WTC11 (cell line): ENCODE data around the gene LAMB4.

Experiments
- ATF1 ChIP-seq: sonication (generic); formaldehyde crosslinking; IDR thresholded peaks from 2 replicates; pipeline ENCODE4 v1.8.1; 2023; ENCODE audit warnings: mild to moderate bottlenecking, moderate library complexity, missing genetic modification reagents
- CBFB ChIP-seq: sonication (generic); formaldehyde crosslinking; IDR thresholded peaks from 2 replicates; pipeline ENCODE4 v1.8.1; 2022; ENCODE audit warnings: mild to moderate bottlenecking, low read depth, missing genetic modification reagents
- MLX ChIP-seq: sonication (generic); formaldehyde crosslinking; IDR thresholded peaks from 2 replicates; pipeline ENCODE4 v1.8.1; 2023; ENCODE audit warnings: mild to moderate bottlenecking, missing genetic modification reagents, moderate library complexity
- NFE2L1 ChIP-seq: sonication (generic); formaldehyde crosslinking; IDR thresholded peaks from 2 replicates; pipeline ENCODE4 v1.8.1; 2023; ENCODE audit warnings: missing genetic modification reagents
- NFYB ChIP-seq: sonication (generic); formaldehyde crosslinking; conservative IDR thresholded peaks from 2 replicates; pipeline ENCODE4 v1.8.0; 2022; ENCODE audit warnings: low read depth, missing genetic modification reagents
- PRDM15 ChIP-seq: sonication (generic); formaldehyde crosslinking; IDR thresholded peaks from 2 replicates; pipeline ENCODE4 v1.8.0; 2022; ENCODE audit warnings: missing genetic modification reagents
- ZNF121 ChIP-seq: sonication (generic); formaldehyde crosslinking; IDR thresholded peaks from 2 replicates; pipeline ENCODE4 v1.8.0; 2023; ENCODE audit warnings: missing genetic modification reagents
- TF ChIP-seq, protein P1 (sequence below): fragments of 200-600 bp; IDR thresholded peaks from 2 replicates; pipeline ENCODE4 v1.8.0; 2022; ENCODE audit warnings: antibody characterized with exemption
- TF ChIP-seq, protein P2 (sequence below): sonication (generic); formaldehyde crosslinking; conservative IDR thresholded peaks from 2 replicates; pipeline ENCODE4 v1.8.1; 2023; ENCODE audit warnings: mild to moderate bottlenecking, low read depth, missing genetic modification reagents, moderate library complexity

GRCh38 chr7:108114117-108114841 is 15.9 kb downstream of the LAMB4 start:
- TF ChIP-seq ZNF121 (no peak), CBFB (CRISPR knock-in tag) (no peak), ATF1 (no peak), NFE2L1 (CRISPR knock-in tag) (no peak), PRDM15 (CRISPR knock-in tag) (no peak), MLX (no peak), NFYB (no peak)
- TF ChIP-seq, protein P1, sequence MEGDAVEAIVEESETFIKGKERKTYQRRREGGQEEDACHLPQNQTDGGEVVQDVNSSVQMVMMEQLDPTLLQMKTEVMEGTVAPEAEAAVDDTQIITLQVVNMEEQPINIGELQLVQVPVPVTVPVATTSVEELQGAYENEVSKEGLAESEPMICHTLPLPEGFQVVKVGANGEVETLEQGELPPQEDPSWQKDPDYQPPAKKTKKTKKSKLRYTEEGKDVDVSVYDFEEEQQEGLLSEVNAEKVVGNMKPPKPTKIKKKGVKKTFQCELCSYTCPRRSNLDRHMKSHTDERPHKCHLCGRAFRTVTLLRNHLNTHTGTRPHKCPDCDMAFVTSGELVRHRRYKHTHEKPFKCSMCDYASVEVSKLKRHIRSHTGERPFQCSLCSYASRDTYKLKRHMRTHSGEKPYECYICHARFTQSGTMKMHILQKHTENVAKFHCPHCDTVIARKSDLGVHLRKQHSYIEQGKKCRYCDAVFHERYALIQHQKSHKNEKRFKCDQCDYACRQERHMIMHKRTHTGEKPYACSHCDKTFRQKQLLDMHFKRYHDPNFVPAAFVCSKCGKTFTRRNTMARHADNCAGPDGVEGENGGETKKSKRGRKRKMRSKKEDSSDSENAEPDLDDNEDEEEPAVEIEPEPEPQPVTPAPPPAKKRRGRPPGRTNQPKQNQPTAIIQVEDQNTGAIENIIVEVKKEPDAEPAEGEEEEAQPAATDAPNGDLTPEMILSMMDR: peak; percentile 69
- TF ChIP-seq, protein P2, sequence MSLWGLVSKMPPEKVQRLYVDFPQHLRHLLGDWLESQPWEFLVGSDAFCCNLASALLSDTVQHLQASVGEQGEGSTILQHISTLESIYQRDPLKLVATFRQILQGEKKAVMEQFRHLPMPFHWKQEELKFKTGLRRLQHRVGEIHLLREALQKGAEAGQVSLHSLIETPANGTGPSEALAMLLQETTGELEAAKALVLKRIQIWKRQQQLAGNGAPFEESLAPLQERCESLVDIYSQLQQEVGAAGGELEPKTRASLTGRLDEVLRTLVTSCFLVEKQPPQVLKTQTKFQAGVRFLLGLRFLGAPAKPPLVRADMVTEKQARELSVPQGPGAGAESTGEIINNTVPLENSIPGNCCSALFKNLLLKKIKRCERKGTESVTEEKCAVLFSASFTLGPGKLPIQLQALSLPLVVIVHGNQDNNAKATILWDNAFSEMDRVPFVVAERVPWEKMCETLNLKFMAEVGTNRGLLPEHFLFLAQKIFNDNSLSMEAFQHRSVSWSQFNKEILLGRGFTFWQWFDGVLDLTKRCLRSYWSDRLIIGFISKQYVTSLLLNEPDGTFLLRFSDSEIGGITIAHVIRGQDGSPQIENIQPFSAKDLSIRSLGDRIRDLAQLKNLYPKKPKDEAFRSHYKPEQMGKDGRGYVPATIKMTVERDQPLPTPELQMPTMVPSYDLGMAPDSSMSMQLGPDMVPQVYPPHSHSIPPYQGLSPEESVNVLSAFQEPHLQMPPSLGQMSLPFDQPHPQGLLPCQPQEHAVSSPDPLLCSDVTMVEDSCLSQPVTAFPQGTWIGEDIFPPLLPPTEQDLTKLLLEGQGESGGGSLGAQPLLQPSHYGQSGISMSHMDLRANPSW (CRISPR knock-in tag): no peak
